ENCODE results near the gene PHYHIPL.

The PHYHIPL gene

DNA sequence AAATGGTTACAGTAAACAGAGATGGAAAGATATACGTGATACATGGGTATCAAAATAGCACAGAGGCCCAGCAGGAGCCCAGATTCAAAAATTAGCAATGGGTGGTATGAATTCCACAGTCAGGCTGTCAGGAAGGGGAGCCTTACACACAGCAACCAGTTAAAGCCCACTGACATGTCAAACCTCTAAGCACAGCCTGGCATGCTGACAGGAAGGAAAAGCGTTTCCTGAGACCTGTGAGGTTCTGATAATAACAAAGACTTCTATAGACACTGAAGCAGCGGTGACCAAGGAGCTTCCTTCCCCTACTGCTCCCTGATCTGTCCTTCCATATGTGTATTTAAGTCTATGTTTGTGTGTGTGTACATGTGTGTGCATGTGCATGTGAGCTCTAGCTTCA lies 89.9 kb downstream of the PHYHIPL start:
- TF ChIP-seq, protein P1, sequence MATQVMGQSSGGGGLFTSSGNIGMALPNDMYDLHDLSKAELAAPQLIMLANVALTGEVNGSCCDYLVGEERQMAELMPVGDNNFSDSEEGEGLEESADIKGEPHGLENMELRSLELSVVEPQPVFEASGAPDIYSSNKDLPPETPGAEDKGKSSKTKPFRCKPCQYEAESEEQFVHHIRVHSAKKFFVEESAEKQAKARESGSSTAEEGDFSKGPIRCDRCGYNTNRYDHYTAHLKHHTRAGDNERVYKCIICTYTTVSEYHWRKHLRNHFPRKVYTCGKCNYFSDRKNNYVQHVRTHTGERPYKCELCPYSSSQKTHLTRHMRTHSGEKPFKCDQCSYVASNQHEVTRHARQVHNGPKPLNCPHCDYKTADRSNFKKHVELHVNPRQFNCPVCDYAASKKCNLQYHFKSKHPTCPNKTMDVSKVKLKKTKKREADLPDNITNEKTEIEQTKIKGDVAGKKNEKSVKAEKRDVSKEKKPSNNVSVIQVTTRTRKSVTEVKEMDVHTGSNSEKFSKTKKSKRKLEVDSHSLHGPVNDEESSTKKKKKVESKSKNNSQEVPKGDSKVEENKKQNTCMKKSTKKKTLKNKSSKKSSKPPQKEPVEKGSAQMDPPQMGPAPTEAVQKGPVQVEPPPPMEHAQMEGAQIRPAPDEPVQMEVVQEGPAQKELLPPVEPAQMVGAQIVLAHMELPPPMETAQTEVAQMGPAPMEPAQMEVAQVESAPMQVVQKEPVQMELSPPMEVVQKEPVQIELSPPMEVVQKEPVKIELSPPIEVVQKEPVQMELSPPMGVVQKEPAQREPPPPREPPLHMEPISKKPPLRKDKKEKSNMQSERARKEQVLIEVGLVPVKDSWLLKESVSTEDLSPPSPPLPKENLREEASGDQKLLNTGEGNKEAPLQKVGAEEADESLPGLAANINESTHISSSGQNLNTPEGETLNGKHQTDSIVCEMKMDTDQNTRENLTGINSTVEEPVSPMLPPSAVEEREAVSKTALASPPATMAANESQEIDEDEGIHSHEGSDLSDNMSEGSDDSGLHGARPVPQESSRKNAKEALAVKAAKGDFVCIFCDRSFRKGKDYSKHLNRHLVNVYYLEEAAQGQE (IDR thresholded peaks at IDR 0.05; ENCODE audit: low read depth) = no peak
- no peak for TF ChIP-seq CEBPB (IDR thresholded peaks at IDR 0.05)
- TF ChIP-seq, protein P2, sequence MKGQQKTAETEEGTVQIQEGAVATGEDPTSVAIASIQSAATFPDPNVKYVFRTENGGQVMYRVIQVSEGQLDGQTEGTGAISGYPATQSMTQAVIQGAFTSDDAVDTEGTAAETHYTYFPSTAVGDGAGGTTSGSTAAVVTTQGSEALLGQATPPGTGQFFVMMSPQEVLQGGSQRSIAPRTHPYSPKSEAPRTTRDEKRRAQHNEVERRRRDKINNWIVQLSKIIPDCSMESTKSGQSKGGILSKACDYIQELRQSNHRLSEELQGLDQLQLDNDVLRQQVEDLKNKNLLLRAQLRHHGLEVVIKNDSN (IDR thresholded peaks at IDR 0.05) = no peak
- TF ChIP-seq ZBTB7A (IDR thresholded peaks at IDR 0.05; ENCODE audit: low read depth) = no peak
- no peak for TF ChIP-seq TCF12 (IDR thresholded peaks at IDR 0.05; ENCODE audit: low read depth)
- TF ChIP-seq EGR1 (IDR thresholded peaks at IDR 0.05) = no peak
- no peak for TF ChIP-seq YY1 (IDR thresholded peaks at IDR 0.05; ENCODE audit: low read depth)
- no peak for TF ChIP-seq TEAD4 (IDR thresholded peaks at IDR 0.05)
- no peak for TF ChIP-seq RAD21 (IDR thresholded peaks at IDR 0.05; ENCODE audit: low read depth)
- no peak for TF ChIP-seq FOXM1 (IDR thresholded peaks at IDR 0.05; ENCODE audit: borderline replicate concordance, low read depth)
- TF ChIP-seq TAF1 (IDR thresholded peaks at IDR 0.05; ENCODE audit: low read depth) = no peak
- no peak for TF ChIP-seq EP300 (IDR thresholded peaks at IDR 0.05; ENCODE audit: borderline replicate concordance)
- TF ChIP-seq, protein P3, sequence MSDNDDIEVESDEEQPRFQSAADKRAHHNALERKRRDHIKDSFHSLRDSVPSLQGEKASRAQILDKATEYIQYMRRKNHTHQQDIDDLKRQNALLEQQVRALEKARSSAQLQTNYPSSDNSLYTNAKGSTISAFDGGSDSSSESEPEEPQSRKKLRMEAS (IDR thresholded peaks at IDR 0.05) = no peak
- no peak for TF ChIP-seq CREB1 (IDR thresholded peaks at IDR 0.05; ENCODE audit: low read depth)
- TF ChIP-seq NFIC (IDR thresholded peaks at IDR 0.05) = no peak

DNA sequence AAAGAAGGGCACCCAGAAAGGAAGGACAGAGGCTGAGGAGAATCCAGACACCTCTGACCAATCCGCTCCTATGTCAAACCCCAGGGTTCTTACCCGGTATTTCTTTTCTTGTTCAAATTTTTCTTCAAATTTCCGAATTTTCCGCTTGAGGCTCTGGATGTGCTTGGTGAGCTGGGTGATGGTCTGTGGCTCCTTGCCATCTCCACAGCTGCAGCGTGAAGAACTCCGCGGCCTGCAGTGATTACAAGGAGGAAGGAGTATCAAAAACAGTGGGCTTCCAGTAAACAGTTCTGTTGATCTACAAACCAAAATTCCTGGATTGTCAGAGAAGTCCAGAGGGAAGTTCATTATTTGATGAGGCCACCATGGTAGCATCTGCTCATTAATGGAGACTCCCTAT lies 92.0 kb downstream of the PHYHIPL start:
- TF ChIP-seq NFIC (IDR thresholded peaks at IDR 0.05) (no peak), TAF1 (IDR thresholded peaks at IDR 0.05; ENCODE audit: low read depth) (no peak), TEAD4 (IDR thresholded peaks at IDR 0.05) (no peak), EP300 (IDR thresholded peaks at IDR 0.05; ENCODE audit: borderline replicate concordance) (no peak), YY1 (IDR thresholded peaks at IDR 0.05; ENCODE audit: low read depth) (no peak), CEBPB (IDR thresholded peaks at IDR 0.05) (no peak), RAD21 (IDR thresholded peaks at IDR 0.05; ENCODE audit: low read depth) (no peak), TCF12 (IDR thresholded peaks at IDR 0.05; ENCODE audit: low read depth) (no peak), ZBTB7A (IDR thresholded peaks at IDR 0.05; ENCODE audit: low read depth) (no peak)
- TF ChIP-seq, protein P3 (IDR thresholded peaks at IDR 0.05) = no peak
- TF ChIP-seq, protein P1 (IDR thresholded peaks at IDR 0.05; ENCODE audit: low read depth) = no peak
- TF ChIP-seq, protein P2 (IDR thresholded peaks at IDR 0.05) = no peak

DNA sequence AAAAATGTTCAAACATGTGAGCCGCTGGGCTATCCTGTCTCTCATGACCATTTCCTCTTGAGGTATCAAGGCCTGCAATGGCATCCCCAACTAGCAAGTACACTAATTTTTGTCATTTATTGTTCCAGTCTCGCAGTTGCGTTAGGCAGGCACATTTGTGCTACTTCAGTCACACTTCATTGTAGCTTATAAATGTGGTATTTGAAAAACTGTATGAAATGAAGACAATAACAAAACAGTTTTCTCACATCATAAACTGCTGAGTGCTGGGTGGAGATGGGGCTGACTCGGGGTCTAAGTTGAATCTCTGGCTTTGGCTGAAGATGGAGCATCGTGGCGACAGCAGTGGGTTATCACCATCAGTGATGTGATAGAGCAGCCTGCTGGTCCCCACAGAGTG lies 93.2 kb downstream of the PHYHIPL start:
- TF ChIP-seq CEBPB (IDR thresholded peaks at IDR 0.05) (no peak), NFIC (IDR thresholded peaks at IDR 0.05) (no peak), RAD21 (IDR thresholded peaks at IDR 0.05; ENCODE audit: low read depth) (no peak), EGR1 (IDR thresholded peaks at IDR 0.05) (no peak), TAF1 (IDR thresholded peaks at IDR 0.05; ENCODE audit: low read depth) (no peak), YY1 (IDR thresholded peaks at IDR 0.05; ENCODE audit: low read depth) (no peak), CREB1 (IDR thresholded peaks at IDR 0.05; ENCODE audit: low read depth) (no peak)
- TF ChIP-seq, protein P3 (IDR thresholded peaks at IDR 0.05) = no peak
- TF ChIP-seq, protein P2 (IDR thresholded peaks at IDR 0.05) = no peak

DNA sequence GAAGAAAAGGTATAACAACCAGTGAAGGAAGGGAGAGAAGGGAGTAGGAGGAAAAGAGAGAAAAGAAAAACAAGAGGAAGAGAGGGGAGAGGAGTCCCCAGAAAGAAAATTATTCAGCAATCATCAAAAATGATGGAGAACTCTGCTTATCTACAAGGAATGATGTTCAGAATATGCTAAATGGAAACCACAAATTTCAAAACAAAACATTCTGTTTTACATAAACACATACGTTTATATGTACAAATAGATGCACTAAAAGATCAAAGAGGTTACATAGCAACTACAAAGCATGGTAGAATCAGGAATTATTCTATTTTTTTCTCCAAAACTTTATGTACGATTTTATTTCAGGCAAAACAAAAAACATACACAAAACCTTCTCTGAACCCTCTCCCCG lies 94.0 kb downstream of the PHYHIPL start:
- TF ChIP-seq TAF1 (IDR thresholded peaks at IDR 0.05; ENCODE audit: low read depth) (no peak), ZBTB7A (IDR thresholded peaks at IDR 0.05; ENCODE audit: low read depth) (no peak), YY1 (IDR thresholded peaks at IDR 0.05; ENCODE audit: low read depth) (no peak), EGR1 (IDR thresholded peaks at IDR 0.05) (no peak)
- TF ChIP-seq, protein P1 (IDR thresholded peaks at IDR 0.05; ENCODE audit: low read depth) = no peak
